ENCODE data around the gene NLGN1. TPM values are rescaled to one million over a fixed set of nuclear protein-coding genes. Genes with fewer than 3 reads are reported as not detected.

NLGN1 gene
- total RNA-seq, 1 donor from 2014 or later = 34.8 TPM

DNA sequence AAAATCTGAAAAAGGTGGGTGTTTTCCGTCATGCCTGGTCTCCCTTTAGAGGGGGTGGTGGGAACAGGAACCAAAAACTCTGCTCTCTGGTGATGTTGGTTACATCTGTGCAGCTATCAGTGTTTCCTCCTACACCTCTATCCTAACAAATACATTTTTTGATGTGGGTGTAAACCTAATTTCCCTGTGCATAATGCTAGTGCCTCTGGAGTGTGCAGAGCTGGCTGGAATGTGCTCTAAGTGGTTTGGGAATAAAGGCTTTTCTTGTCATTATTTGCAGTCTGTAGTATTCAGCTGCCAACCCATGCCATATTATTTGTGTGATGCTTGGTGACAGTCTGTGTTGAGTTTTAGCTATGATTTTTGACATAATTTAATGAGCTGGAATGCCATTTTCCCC is 547.6 kb downstream of the NLGN1 start:
- no peak for DNase-seq (ENCODE audit: low spot score)
- H3K27ac ChIP-seq = no peak overlapping the region
- no peaks in the 10 kb centered on the region for H3K36me3 Mint-ChIP-seq
- H3K36me3 ChIP-seq = no peaks in the 10 kb centered on the region
- no peak overlapping the region for H3K9ac ChIP-seq
- peaks cover 10% of the 10 kb centered on the region for H3K4me1 Mint-ChIP-seq
- no peaks in the 10 kb centered on the region for H4K20me1 ChIP-seq (ENCODE audit: low read depth)
- no peaks in the 10 kb centered on the region for H3K9me3 Mint-ChIP-seq
- no peak overlapping the region for H3K27ac Mint-ChIP-seq
- H2AFZ ChIP-seq (replicated peaks) = no peak overlapping the region
- no peaks in the 10 kb centered on the region for H3K27me3 ChIP-seq
- no peak overlapping the region for H3K4me2 ChIP-seq
- H3K4me1 ChIP-seq = peaks cover 5% of the 10 kb centered on the region
- no peak overlapping the region for H3K4me3 Mint-ChIP-seq
- TF ChIP-seq, protein P1, sequence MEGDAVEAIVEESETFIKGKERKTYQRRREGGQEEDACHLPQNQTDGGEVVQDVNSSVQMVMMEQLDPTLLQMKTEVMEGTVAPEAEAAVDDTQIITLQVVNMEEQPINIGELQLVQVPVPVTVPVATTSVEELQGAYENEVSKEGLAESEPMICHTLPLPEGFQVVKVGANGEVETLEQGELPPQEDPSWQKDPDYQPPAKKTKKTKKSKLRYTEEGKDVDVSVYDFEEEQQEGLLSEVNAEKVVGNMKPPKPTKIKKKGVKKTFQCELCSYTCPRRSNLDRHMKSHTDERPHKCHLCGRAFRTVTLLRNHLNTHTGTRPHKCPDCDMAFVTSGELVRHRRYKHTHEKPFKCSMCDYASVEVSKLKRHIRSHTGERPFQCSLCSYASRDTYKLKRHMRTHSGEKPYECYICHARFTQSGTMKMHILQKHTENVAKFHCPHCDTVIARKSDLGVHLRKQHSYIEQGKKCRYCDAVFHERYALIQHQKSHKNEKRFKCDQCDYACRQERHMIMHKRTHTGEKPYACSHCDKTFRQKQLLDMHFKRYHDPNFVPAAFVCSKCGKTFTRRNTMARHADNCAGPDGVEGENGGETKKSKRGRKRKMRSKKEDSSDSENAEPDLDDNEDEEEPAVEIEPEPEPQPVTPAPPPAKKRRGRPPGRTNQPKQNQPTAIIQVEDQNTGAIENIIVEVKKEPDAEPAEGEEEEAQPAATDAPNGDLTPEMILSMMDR (IDR thresholded peaks at IDR 0.05) = no peak
- TF ChIP-seq EZH2phosphoT487 (IDR thresholded peaks at IDR 0.05) (no peak), EZH2 (IDR thresholded peaks at IDR 0.05) (no peak)
- H3K9me3 ChIP-seq (ENCODE audit: low read depth) = no peaks in the 10 kb centered on the region
- no peaks in the 10 kb centered on the region for H3F3A ChIP-seq (ENCODE audit: low read depth)
- H3K4me3 ChIP-seq = no peak overlapping the region
- H3K27me3 Mint-ChIP-seq (ENCODE audit: insufficient read depth, low read depth) = no peaks in the 10 kb centered on the region
- H3K79me2 ChIP-seq (ENCODE audit: low read depth) = no peaks in the 10 kb centered on the region

DNA sequence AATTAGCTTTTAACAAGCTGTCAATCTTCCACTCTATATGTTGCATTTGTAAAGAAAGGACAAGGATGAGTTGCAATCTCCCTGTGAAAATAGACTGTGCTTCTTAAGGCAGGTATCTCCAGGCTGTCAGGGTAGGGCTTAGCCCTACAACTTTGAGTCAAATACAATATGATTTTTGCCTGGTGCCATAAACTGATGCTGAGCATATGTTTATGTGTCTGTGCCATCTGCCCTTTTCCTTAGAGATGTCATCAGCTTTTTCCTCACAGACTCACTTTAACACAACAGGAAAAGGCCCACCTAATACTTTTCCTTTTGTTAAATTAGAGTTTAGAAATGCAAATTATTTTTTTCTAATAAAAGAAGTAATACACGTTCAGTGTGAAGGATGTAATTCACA is 548.3 kb downstream of the NLGN1 start:
- Histone ChIP-seq H3K4me1 (peaks cover 5% of the 10 kb centered on the region), H3K9ac (no peak overlapping the region), H4K20me1 (ENCODE audit: low read depth) (no peaks in the 10 kb centered on the region), H2AFZ (replicated peaks) (no peak overlapping the region), H3K79me2 (ENCODE audit: low read depth) (no peaks in the 10 kb centered on the region), H3K36me3 (no peaks in the 10 kb centered on the region), H3K9me3 (ENCODE audit: low read depth) (no peaks in the 10 kb centered on the region), H3K4me3 (no peak overlapping the region), H3K27ac (no peak overlapping the region), H3F3A (ENCODE audit: low read depth) (no peaks in the 10 kb centered on the region), H3K4me2 (no peak overlapping the region), H3K27me3 (no peaks in the 10 kb centered on the region)
- Mint-ChIP-seq H3K36me3 (no peaks in the 10 kb centered on the region), H3K27ac (no peak overlapping the region), H3K9me3 (no peaks in the 10 kb centered on the region), H3K4me1 (peaks cover 10% of the 10 kb centered on the region), H3K4me3 (no peak overlapping the region), H3K27me3 (ENCODE audit: insufficient read depth, low read depth) (no peaks in the 10 kb centered on the region)
- TF ChIP-seq, protein P1 (IDR thresholded peaks at IDR 0.05) = no peak
- TF ChIP-seq EZH2 (IDR thresholded peaks at IDR 0.05) (no peak), EZH2phosphoT487 (IDR thresholded peaks at IDR 0.05) (no peak)
- DNase-seq (ENCODE audit: low spot score) = no peak

- no peaks in the 10 kb centered on the region for H3K36me3 Mint-ChIP-seq
- H3K4me3 Mint-ChIP-seq = no peak overlapping the region
- Histone ChIP-seq H4K20me1 (ENCODE audit: low read depth) (no peaks in the 10 kb centered on the region), H3K9ac (no peak overlapping the region), H3K36me3 (no peaks in the 10 kb centered on the region), H3K4me3 (no peak overlapping the region), H3K27me3 (no peaks in the 10 kb centered on the region), H3K4me2 (no peak overlapping the region), H3K27ac (no peak overlapping the region), H3K4me1 (no peaks in the 10 kb centered on the region), H3K9me3 (ENCODE audit: low read depth) (no peaks in the 10 kb centered on the region), H3F3A (ENCODE audit: low read depth) (no peaks in the 10 kb centered on the region), H3K79me2 (ENCODE audit: low read depth) (no peaks in the 10 kb centered on the region), H2AFZ (replicated peaks) (no peak overlapping the region)
- H3K9me3 Mint-ChIP-seq = peaks cover 5% of the 10 kb centered on the region
- no peak for DNase-seq (ENCODE audit: low spot score)
- H3K27me3 Mint-ChIP-seq (ENCODE audit: insufficient read depth, low read depth) = peaks cover 4% of the 10 kb centered on the region
- no peak for TF ChIP-seq EZH2 (IDR thresholded peaks at IDR 0.05)
- TF ChIP-seq EZH2phosphoT487 (IDR thresholded peaks at IDR 0.05) = no peak
- TF ChIP-seq, protein P1 (IDR thresholded peaks at IDR 0.05) = no peak
- no peak overlapping the region for H3K27ac Mint-ChIP-seq
- H3K4me1 Mint-ChIP-seq = no peaks in the 10 kb centered on the region
These were observed 557.1 kb downstream of the NLGN1 start for GRCh38 chr3:173954647-173955046.
